Thyroid gland (tissue), 4 donors: Measurements from ENCODE around the gene FIBP.

ENCODE experiments used
- CTCF ChIP-seq, 6 experiments: fragments of 200-600 bp in 3 of 6; fragments of 450-650 bp in 3 of 6; sonication (generic) in 3 of 6; IDR thresholded peaks; one replicate each; pipeline ENCODE4 v1.5.1; 2016 to 2019; ENCODE audit warnings: antibody characterized with exemption in 6 of 6, mild to moderate bottlenecking in 2 of 6, inconsistent platforms in 1 of 6, moderate library complexity in 1 of 6
- POLR2A ChIP-seq, 2 donors: fragments of 450-650 bp; IDR thresholded peaks; one replicate each; pipeline ENCODE4 v1.6.1; 2017; ENCODE audit warnings: antibody characterized with exemption in 2 of 2, mild to moderate bottlenecking in 2 of 2, moderate library complexity in 1 of 2

- TF ChIP-seq POLR2A (IDR thresholded peaks at IDR 0.05) (peak in 1 of 2 donors; percentile 89), CTCF (IDR thresholded peaks at IDR 0.05) (no peak)
Measured at GRCh38 chr11:65873318-65874156, 14.7 kb downstream of the FIBP start.
